Measurements from ENCODE around the gene SETX.

DNA sequence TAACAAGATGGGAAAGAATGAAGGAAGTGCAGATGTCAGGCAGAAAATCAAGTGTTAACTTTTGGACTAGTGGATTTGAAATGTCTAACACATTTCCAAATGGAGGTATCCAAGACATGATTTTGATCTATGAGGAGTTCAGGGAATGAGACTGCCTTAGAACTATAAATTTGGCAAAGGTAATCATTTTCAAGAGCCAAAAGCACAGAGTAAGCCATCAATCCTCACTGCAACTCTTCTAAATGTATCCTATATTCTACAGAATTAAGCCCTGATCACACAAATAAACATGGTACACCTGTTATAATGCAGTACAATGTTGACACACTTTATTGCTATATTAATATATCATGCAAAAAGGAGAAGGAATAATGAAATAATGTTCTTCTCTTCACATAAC, 55.6 kb downstream of the SETX start:
- TF ChIP-seq POLR2A (IDR thresholded peaks at IDR 0.05; ENCODE audit: low read length) = no peak
- TF ChIP-seq GATA1 (IDR thresholded peaks at IDR 0.05; ENCODE audit: low read depth, low read length) = no peak

Data from erythroblast (primary cell).